ENCODE data around the gene PBX4. TPM values are rescaled to one million over a fixed set of nuclear protein-coding genes. Genes with fewer than 3 reads are reported as not detected.

PBX4 gene
- polyA plus RNA-seq, 3 donors = 1.8 to 3.1 (median 2.9) TPM

DNA sequence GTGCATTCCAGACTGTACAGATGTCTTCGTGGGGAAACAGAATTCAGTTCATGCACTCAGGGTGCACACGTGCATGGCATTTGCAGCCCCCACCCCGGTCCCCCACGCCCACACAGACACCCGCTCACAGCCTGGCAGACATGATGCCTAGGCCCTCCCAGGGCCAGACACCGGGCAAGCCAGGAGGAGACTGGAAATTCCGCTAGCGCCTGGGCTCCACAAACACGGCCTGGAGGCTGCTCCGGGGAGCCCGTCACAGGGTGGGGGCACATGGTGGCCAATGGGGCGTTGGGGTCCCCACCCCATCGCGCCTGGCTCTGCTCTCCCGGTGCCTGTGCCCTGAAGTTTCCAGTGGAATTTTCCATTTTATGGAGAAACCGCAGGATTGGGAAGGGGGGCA, 76.9 kb downstream of the PBX4 start:
- DNase-seq (ENCODE audit: low read depth in 3 of 3, low spot score in 2 of 3) = no peak

DNA sequence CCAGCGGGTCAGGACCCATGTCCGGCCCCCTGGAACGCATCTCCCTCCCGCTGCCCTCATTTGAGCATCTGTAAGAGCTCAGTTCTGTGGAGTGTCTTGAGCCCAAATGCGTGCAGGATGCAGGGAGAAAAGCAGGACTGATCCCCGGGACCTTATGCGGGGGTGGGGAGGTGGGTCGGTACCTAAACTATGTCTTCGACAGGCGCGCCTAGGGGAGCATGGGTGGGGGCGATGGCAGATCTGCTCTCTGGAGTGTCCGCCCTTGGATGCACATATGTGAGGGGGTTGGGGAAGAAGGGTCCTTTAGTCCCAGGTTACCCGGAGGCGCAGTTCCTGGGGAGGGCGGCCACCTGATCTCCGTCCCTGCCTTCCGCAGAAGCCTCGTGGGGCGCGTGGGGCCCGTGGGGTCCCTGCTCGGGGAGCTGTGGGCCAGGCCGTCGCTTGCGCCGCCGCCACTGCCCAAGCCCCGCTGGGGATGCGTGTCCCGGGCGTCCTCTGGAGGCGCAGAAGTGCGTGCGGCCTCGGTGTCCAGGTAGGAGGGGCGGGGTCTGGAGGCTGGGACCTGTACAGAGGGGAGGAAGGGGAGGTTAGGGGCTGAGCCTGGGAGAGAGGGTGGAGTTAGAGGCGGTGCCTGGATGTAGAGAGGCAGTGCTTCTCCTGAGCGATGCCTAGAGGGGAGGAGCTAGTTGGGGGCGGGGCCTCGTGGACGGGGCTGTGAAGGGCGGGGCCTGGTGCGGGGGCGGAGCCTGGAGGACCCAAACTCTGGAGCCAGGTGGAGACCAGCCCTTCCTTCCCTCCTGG, 77.6 kb downstream of the PBX4 start:
- no peak for DNase-seq (ENCODE audit: low read depth in 3 of 3, low spot score in 2 of 3)

DNA sequence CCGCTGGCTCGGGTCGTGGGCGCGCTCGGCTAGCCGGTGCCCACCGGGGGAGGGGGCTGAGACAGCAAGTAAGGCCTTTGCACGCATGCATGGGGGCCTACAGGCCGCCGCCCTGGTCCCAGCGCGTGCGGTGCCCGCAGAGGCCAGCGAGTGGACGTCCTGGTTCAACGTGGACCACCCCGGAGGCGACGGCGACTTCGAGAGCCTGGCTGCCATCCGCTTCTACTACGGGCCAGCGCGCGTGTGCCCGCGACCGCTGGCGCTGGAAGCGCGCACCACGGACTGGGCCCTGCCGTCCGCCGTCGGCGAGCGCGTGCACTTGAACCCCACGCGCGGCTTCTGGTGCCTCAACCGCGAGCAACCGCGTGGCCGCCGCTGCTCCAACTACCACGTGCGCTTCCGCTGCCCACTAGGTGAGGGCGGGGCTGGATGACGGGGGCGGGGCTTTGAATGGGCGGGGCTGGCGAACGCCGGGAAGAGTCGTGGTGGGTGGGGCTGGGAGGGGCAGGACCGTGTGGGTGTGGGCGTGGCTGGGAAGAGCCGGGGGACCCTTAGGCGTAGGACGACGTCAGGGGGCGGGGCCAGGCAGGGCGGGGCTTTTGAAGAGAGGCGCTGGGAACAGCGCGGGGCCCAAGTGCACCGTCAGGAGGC, 78.3 kb downstream of the PBX4 start:
- DNase-seq (ENCODE audit: low read depth in 3 of 3, low spot score in 2 of 3) = no peak

DNA sequence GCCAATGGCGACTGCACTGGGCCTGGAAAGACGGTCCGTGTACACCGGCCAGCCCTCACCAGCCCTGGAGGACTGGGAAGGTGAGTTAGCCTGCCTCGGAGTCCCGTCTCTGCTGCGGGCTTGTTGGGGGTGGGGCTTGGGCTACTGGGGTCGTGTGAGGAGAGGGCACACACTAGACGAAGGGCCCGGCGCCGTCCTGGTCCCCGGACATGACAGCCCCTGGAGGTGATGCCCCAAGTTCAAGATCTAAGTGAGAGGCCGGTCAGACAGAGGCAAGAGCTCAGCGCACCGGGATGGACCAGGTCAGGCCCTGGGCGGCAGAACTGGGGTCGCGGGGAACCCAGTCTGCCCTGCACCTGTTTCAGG, 78.8 kb downstream of the PBX4 start:
- no peak for DNase-seq (ENCODE audit: low read depth in 3 of 3, low spot score in 2 of 3)

DNA sequence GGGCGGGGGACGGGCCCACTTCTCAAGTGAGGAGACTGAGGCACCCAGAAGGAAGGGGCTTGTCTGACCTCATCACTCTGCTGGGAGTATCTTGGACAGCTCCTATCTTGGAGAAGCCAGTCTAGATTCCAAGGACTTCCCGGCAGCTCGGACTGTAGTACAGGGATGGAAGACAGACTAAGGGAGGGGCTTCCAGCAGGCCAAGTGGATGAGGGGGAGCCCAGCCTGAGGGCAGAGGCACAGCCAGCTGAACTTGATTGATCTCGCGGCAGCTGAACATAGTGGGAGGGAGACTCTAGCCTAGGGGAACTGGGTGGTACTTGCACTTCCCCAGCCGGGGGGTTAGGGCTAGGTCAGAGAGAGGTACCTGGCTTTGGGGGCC, 79.7 kb downstream of the PBX4 start:
- no peak for DNase-seq (ENCODE audit: low read depth in 3 of 3, low spot score in 2 of 3)

DNA sequence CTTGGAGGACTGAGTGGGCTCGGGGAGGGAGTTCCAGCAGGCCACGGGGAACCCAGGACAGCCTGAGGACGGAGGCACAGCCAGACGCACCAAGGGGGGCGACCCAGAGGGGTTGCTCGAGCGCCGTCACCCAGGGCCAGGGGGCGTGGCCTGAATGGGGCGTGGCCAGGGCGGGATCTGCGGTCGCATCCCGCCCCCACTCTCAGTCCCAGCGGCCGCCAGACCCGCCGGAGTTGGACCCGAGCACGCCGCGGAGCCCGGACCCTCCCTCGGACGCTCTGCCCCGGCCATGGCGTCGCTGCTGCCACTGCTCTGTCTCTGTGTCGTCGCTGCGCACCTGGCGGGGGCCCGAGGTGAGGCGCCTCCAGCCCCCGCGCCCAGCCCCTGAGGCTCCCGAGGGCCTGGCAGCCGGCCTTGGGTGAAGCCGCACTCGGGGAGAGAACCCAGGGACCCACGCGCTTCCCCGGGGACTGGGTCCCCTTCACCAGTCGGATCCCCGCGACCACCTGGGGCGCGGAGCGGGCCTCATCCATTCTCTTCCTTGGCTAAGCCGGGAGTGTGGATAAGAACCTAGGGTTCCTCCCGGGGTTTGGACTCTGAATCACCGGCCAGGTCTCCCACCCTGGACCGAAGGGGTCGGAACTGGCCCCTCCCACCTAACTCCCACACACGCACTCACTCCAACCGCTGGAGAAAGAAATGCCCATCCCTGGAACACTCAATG, 80.3 kb downstream of the PBX4 start, which contains the start of gene CILP2:
Gene CILP2 (plus strand): TSS at position 205 of the 724 bp plus-strand sequence. CDS start 85 bp downstream, at position 290.
- DNase-seq (ENCODE audit: low read depth in 3 of 3, low spot score in 2 of 3) = no peak

DNA sequence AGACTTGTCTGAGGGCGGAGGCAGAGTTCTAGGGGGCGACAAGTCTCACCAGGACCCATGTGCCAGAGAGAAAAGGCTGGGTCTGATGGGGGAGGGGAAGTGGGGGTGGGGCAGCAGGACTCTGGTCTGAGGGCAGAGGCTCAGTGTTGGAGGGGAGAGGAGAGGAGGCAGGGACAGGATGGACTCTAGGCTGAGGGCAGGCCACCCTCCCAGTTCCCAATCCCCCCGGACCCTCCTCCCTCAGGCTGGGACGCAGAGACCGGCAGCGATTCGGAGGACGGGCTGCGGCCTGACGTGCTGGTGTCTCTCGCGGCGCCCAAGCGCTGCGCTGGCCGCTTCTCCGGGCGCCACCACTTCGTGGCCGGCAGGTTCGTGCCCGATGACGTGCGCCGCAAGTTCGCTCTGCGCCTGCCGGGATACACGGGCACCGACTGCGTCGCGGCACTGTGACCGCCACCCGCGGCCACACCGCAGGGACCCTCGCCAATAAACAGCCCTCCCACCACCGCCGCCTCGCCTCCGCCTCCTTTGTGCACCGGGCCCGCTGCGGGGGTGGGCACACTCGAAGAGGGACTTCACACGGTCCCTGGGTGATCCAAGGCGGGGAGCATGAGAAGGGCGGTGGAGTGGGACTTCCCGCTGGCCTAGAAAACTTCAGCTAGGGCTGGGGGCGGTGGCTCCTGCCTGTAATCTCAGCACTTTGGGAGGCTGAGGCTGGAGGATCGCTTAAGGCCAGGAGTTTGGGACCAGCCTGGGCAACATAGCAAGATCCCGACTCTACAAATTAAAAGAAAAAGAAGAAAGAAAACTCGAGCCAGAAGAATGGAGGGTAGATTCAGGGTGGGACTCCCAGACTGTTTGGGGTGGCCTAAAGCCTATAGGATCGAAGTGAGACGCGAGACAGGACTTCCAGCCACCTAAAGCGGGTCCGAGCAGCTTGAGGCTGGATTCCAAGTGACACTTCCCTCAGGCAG, 81.1 kb downstream of the PBX4 start:
- DNase-seq (ENCODE audit: low read depth in 3 of 3, low spot score in 2 of 3) = no peak

DNA sequence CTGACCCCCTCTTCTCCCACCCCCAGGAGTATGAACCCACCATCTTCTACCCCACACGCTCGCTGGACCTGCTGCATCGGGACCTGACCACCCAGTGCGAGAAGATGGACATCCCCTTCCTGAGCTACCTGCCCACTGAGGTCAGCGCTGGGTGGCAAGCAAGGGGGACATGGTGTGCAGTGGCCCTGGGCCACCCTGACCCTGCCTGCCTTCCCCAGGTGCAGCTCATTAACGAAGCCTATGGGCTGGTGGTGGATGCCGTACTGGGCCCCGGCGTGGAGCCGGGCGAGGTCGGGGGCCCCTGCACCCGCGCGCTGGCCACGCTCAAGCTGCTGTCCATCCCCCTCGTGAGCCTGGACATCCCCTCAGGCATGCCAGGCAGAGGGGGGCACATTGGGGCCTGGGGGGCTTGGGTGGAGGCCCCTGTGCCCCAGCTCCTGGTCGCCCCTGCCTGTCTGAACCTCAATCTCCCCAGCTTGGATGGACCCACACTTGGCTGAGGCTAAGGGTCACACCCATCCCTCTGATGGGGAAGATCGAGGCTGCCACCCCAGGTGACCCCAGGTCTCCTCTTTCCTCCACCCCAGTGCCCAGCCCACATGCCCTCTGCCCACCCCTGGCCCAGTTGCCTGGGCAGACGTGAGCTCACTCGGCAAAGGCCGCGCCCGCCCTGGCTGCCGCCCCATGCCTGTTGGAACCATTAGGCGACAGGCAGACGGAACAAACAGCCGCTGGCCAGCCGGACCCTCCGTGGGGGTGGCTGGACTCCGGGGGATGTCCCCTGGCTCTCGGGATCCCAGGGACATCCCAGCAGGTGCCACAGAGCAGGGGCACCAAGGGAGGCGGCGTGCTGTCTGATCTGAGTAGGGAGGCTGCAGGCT, 82.9 kb downstream of the PBX4 start:
- no peak for DNase-seq (ENCODE audit: low read depth in 3 of 3, low spot score in 2 of 3)

DNA sequence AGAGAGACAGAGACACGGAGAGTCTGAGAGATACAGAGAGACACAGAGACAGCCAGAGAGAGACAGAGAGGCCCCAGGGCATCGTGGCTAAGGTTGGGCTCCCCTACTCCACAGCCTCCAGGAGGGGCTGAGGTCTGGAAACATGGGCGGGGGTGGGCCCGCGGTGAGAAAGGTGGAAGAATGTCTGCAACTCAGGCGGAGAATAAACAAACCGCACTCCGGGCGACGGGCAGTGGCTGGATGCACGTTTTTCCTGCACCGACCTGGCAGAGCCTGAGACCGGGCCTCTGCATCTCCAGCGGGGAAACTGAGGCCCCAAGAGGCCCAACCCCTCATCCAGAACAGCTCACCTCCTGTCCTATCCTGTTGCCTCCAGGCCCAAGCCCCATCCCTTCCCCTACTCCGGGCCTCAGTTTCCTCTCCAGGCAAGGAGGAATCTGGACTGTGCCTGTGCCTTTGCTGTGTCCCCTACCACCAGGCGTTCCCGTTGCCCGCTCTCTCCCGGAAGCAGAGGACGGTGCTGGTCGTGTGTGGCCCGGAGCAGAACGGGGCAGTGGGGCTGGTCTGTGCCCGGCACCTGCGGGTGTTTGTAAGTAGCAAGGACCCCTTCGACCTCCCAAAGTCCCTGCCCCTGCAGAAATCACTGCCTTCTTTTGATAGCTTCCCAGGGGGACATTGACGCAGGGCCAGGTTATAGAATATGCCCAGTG, 83.8 kb downstream of the PBX4 start:
- DNase-seq (ENCODE audit: low read depth in 3 of 3, low spot score in 2 of 3) = no peak

DNA sequence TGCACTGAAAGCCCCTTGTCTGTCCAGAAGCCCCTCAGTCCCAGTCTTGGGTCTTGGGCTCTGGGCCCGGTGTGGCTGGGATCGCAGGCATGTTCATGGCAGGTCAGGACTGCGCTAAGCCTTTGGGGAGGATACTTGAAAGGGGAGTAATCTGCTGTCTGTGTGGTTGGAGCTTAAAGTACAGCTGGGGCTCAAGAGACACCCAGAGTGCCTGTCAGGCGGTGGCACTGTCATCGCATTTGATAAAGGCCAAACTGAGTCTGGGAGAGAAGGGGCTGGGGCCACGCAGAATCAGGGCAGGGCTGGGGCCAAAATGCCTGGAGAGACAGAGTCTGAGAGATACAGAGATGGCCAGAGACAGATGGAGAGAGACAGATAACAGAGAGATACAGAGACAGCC, 84.6 kb downstream of the PBX4 start:
- no peak for DNase-seq (ENCODE audit: low read depth in 3 of 3, low spot score in 2 of 3)

DNA sequence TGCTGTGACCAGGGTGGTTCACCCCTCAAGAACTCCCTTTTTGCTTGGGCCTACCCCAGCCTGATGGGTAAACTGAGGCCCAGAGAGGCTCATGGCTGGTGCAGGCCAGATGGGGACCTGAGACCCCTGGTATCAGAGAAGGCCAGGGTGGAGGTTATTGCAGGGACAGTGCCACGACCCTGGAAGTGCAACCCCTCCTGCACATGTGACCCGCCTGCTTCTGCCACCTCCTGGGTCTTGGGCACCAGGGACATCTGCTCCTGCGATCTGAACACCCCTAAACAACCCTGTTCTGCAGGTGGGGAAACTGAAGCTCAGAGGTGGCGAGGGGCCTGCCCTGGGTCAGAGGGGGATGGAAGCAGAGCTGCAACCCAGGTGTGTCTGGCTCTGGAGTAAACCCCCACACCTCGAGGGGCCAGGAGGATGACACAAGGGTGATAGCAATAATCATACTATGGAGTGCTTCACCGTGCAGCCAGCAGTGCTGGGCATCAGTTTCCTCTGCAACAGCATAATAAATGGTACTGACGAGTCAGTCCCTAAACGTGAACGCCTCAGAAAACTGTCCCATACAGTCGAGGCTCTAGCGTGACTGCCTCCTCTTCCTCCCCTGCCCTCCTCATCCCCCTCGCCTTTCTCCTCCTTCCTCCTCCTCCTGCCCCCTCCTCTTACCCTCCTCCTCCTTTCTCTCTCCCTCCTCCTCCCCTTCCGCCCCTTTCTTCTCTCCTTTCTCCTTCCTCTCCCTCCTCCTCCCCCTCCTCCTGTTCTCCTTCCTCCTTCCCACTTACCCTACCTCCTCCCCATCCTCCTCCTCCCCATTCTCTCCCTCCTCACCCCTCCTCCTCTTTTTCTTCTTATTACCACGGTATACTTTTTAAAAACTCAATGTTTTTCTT, 85.4 kb downstream of the PBX4 start:
- DNase-seq (ENCODE audit: low read depth in 3 of 3, low spot score in 2 of 3) = no peak

DNA sequence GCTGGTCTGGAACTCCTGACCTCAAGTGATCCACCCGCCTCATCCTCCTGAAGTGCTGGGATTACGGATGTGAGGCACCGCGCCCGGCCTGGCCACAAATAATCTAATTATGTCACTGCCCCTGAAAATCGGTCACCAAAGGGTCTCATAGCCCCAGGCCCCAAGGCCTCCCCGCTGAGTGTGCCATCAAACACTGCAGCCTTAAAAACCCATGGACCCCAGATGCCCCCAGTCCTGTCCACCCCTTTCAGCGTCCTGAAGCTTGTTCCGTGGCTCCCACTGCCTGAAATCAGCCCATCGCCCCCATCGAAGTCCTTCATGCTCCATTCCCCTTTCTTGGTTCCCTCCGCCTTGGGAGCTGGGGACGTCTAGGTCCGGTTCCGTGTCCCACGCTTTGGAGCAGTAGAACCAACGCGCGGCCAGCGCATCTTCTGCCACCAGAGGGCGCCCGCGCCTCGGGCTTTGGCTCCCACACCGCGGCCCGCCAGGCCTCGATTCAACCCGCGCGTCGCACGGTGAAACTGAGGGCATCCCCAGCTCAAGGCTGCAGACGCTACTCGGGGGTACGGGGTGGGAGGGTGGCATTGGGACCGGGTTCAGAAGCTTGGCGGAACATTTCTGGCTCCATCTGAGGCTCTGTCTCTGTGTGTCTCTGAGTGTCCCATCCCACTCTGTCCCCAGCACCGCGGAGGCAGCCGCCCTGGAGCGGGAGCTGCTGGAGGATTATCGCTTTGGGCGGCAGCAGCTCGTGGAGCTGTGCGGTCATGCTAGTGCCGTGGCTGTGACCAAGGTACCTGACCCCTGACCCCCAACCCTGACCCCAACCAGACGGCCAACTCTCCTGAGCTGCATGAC, 86.3 kb downstream of the PBX4 start:
- DNase-seq (ENCODE audit: low read depth in 3 of 3, low spot score in 2 of 3) = no peak

DNA sequence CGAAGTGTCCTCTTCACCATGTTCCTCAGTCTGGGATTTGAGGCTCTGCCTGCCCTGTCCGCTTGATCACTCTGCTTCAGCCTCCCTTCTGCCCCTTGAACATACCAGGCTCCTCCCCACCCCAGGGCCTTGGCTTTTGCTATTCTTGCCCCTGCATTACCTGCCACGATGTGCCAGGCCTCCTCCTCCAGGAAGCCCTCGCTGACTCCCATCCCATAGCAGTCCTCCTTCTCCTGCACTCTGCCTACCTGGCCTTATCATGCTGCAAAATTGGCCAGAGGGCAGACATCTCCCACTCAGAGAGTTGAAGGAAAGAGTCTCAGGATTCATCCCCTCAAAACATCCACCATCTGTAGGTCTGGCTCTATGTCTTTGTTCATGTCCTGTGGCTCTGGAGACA, 87.6 kb downstream of the PBX4 start:
- no peak for DNase-seq (ENCODE audit: low read depth in 3 of 3, low spot score in 2 of 3)

DNA sequence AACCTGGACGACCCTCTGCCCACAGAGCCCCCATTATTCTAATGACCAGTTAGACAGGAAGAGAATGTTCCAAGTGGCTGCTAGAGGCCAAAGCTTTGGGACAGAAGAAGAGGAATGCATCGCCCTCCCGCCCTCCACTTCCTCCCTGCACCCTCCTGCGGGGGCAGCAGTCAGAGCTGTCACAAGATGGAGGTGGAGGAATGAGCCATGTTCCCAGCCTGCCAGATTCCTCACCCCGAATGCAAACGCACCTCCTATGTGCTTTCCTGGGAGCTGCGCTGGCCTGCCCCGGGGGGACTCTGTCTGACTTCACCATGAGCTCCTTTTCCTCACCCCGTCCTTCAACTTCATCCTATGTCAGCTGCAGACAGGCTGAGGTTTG, 88.1 kb downstream of the PBX4 start:
- no peak for DNase-seq (ENCODE audit: low read depth in 3 of 3, low spot score in 2 of 3)

DNA sequence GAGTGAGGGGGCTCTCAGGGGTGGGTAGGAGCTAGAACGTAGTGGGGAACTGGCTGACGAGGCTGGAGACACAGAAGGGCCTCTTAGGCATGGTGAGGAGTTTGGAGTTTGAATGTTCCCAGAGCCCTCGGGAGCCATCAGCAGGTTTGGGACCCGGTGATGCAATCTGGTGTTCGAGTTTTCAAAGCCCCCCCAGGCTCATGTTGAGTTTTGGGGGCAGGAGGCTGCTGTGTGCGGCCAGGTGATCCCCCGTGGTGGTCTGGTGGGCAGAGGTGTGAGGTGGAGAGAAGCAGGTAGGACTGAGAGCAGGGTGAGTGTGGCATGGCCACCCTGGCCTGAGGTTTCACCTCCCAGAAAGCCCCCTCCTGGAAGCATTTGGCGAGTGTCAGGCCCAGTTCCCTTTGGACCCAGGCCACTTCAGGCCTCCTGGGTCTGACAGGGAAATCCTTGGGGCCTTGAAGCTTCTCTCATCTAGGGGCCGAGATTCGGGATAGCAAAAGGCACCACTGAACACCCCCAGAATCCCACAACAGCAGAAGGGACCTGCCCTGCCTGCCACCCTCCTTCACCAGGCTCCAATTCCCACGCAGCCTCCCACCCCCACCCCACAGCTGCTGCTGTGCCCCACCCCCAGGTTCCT, 88.6 kb downstream of the PBX4 start:
- no peak for DNase-seq (ENCODE audit: low read depth in 3 of 3, low spot score in 2 of 3)

DNA sequence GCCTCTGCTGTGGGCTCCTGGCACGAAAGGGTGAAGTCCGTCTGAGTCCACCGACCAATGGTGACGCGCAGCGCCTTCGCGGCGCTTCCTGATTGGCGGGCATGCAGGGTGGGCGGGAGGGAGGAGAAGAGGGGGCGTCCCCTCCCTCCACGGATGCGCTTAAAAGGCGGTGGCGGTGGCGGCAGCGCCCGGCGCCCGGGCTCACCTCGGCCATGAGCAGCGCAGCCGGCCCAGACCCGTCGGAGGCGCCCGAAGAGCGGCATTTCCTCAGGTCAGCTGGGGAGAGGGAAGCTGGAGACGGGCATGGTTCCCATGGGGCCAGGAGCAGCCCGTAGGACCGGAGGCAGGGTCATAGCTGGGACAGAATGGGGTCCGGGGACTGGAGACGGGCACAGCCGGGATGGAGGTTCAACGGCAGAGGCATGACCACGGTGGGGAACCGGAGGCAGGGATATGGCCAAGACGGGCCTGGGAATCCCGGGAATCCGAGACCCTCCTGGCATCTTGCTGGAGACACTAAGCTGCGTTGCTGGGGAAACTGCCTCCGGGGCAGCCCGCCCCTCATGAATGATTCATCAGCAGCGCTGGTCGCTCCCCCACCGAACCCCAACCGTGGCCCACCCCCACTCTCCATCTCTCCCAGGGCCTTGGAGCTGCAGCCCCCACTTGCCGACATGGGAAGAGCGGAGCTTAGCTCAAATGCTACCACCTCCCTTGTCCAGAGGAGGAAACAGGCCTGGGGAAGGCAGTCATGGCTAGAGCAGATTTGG, 89.6 kb downstream of the PBX4 start, which contains the start of gene YJEFN3:
Gene YJEFN3 (plus strand): TSS at position 191 of the 770 bp plus-strand sequence. CDS start 22 bp downstream, at position 213.
- DNase-seq (ENCODE audit: low read depth in 3 of 3, low spot score in 2 of 3) = no peak

Measured in right renal cortex interstitium (tissue), 3 donors.